Measurements from ENCODE around the gene RGS7.

GRCh38 chr1:240946926-240947325 is 410.1 kb downstream of the RGS7 start:
- peak in 3 of 7 experiments; percentile 9 to 23 (median 13) for TF ChIP-seq CTCF (IDR thresholded peaks at IDR 0.05)
- no peak for TF ChIP-seq POLR2A (IDR thresholded peaks at IDR 0.05)

All from body of pancreas (tissue), 4 donors.